Suprapubic skin (tissue), 3 donors: ENCODE measurements around the gene TULP4.

ENCODE experiments used
- EP300 ChIP-seq: sonication (generic); formaldehyde crosslinking; IDR thresholded peaks from one replicate; pipeline ENCODE4 v1.6.1; 2017; ENCODE audit warnings: antibody characterized with exemption
- TF ChIP-seq, protein P1 (sequence below), 2 donors: fragments of 200-600 bp in 1 of 2; fragments of 450-650 bp in 1 of 2; sonication (generic) in 1 of 2; IDR thresholded peaks; one replicate each; pipeline ENCODE4 v1.5.1; 2016 to 2019; ENCODE audit warnings: antibody characterized with exemption in 2 of 2, mild to moderate bottlenecking in 1 of 2, moderate library complexity in 1 of 2

DNA sequence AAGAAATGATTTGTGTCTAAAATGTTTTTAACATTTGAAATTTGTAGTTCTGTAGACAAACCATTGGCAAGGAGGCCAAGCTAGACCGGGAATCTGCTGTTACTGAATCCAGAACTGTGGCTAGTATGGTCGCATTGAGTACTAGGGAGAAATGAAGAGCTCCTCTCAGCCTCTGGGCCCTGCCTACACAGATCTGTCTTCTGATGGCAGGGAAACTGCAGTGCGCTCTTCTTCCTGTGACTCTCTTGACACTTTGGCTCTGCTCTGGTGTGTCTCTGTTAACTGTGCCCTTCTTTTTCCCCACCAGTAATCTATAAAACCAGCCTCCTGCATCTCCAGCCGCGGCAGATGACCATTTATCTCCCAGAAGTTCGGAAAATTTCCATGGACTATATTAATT lies 186.1 kb downstream of the TULP4 start:
- TF ChIP-seq, protein P1, sequence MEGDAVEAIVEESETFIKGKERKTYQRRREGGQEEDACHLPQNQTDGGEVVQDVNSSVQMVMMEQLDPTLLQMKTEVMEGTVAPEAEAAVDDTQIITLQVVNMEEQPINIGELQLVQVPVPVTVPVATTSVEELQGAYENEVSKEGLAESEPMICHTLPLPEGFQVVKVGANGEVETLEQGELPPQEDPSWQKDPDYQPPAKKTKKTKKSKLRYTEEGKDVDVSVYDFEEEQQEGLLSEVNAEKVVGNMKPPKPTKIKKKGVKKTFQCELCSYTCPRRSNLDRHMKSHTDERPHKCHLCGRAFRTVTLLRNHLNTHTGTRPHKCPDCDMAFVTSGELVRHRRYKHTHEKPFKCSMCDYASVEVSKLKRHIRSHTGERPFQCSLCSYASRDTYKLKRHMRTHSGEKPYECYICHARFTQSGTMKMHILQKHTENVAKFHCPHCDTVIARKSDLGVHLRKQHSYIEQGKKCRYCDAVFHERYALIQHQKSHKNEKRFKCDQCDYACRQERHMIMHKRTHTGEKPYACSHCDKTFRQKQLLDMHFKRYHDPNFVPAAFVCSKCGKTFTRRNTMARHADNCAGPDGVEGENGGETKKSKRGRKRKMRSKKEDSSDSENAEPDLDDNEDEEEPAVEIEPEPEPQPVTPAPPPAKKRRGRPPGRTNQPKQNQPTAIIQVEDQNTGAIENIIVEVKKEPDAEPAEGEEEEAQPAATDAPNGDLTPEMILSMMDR (IDR thresholded peaks at IDR 0.05): no peak
- TF ChIP-seq EP300: no peak
